Spleen (tissue), 7 donors: ENCODE results near the gene LAMB1.

Experiments
- POLR2A ChIP-seq, 3 donors: fragments of 450-650 bp; IDR thresholded peaks; one replicate each; pipeline ENCODE4 v1.5.1; 2017; ENCODE audit warnings: antibody characterized with exemption in 3 of 3, mild to moderate bottlenecking in 1 of 3
- TF ChIP-seq, protein P1 (sequence below), 11 experiments: fragments of 200-600 bp in 7 of 11; fragments of 450-650 bp in 4 of 11; sonication (generic) in 4 of 11; IDR thresholded peaks in 8 of 11; conservative IDR thresholded peaks in 3 of 11; 1 replicate in 7 of 11; 2 replicates in 4 of 11; pipeline versions ENCODE4 v1.4.0 to v1.8.0; 2016 to 2021; ENCODE audit warnings: antibody characterized with exemption in 11 of 11, inconsistent platforms in 4 of 11, mild to moderate bottlenecking in 1 of 11
- donor health status: DM: no; HTN: no; CAD: no; lungs with moderate emphysema.
- donor health status: DM: no; HTN: no; CAD: no.
- donor health status: DM: no; HTN: no; CAD: no.

- peak in 1 of 3 donors; percentile 39 for TF ChIP-seq POLR2A (IDR thresholded peaks at IDR 0.05)
- TF ChIP-seq, protein P1, sequence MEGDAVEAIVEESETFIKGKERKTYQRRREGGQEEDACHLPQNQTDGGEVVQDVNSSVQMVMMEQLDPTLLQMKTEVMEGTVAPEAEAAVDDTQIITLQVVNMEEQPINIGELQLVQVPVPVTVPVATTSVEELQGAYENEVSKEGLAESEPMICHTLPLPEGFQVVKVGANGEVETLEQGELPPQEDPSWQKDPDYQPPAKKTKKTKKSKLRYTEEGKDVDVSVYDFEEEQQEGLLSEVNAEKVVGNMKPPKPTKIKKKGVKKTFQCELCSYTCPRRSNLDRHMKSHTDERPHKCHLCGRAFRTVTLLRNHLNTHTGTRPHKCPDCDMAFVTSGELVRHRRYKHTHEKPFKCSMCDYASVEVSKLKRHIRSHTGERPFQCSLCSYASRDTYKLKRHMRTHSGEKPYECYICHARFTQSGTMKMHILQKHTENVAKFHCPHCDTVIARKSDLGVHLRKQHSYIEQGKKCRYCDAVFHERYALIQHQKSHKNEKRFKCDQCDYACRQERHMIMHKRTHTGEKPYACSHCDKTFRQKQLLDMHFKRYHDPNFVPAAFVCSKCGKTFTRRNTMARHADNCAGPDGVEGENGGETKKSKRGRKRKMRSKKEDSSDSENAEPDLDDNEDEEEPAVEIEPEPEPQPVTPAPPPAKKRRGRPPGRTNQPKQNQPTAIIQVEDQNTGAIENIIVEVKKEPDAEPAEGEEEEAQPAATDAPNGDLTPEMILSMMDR (IDR thresholded peaks at IDR 0.05 in 8 of 11, conservative IDR thresholded peaks at IDR 0.05 in 3 of 11), result no peak
Observed at GRCh38 chr7:108002726-108003598, at the start of gene LAMB1.
